GM10266 (cell line): Measurements from ENCODE around the gene RAB3GAP1.
"Not testable (repeated sequence)": the region's sequence is repeated elsewhere in the genome, so short reads cannot be mapped to it uniquely, and the experiment has no call there.

ENCODE experiments used
- DNase-seq: peaks from one replicate; pipeline ENCODE4 v3.0.0; 2012; ENCODE audit errors: extremely low spot score
- CTCF ChIP-seq: IDR thresholded peaks from 2 replicates; pipeline ENCODE4 v1.5.1; 2012; ENCODE audit warnings: mild to moderate bottlenecking, low read depth; ENCODE audit not compliant: control insufficient read depth, insufficient read depth; ENCODE audit errors: missing control alignments

RAB3GAP1 gene

GRCh38 chr2:135094508-135094907 is 42.4 kb downstream of the RAB3GAP1 start:
- DNase-seq, result no peak
- no peak for TF ChIP-seq CTCF

GRCh38 chr2:135095591-135095990 is 43.5 kb downstream of the RAB3GAP1 start:
- no peak for TF ChIP-seq CTCF
- DNase-seq, result no peak

GRCh38 chr2:135096665-135097446 is 44.8 kb downstream of the RAB3GAP1 start:
- TF ChIP-seq CTCF, result no peak
- DNase-seq, result no peak

GRCh38 chr2:135097532-135098231 is 45.6 kb downstream of the RAB3GAP1 start:
- no peak for TF ChIP-seq CTCF
- no peak for DNase-seq

GRCh38 chr2:135099802-135100483 is 47.9 kb downstream of the RAB3GAP1 start:
- no peak for DNase-seq
- no peak for TF ChIP-seq CTCF

GRCh38 chr2:135103843-135104242 is 51.8 kb downstream of the RAB3GAP1 start:
- no peak for DNase-seq
- TF ChIP-seq CTCF, result no peak

- not testable (repeated sequence) for DNase-seq
Measured at GRCh38 chr2:135105513-135106316, 53.6 kb downstream of the RAB3GAP1 start.
